Measurements from ENCODE around the gene CEP41.
"Not testable (repeated sequence)": the region's sequence is repeated elsewhere in the genome, so short reads cannot be mapped to it uniquely, and the experiment has no call there.

CEP41 gene

DNA sequence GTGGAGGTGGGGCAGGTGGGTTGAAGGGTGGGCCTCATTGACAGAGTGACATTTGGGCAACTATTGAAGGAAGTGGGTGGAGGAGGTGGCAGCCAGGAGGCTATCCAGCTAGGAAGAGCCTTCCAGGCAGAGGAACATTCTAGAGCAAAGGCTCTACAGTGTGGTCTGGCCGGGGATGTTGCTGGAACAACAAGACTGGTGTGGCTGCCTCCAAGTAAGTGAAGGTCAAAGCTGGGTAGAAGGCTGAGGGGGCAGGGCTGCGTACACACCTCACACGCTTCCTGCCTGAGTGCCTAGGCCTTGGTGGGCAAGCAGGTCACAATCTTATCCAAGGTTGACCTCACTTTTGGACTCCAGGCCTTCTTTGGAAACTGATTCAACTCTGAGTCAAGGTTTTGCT is 53.9 kb downstream of the CEP41 start:
- DNase-seq (ENCODE audit: low read depth): no peak

DNA sequence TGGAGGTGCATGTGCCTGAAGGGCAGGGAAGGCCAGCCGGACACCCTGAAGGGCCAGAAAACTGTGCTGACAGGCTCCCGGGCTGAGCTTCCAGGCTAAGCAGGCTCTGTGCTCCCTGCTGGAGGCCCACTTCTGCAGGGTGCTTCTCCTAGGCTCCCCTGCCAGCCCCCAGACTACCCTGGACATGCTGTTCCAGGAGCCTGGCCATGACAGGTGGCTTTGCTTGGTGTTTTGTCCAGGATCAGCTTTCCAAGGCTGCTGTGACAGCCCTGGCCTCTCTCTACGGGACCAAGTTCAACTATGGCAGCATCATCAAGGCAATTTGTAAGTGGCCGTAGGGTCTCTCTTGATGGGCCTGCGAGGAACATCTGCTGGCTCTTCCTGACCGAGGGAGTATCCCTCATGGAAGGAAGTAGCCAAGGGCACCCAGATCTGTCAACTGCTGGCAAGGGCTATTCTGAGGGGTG is 55.2 kb downstream of the CEP41 start:
- DNase-seq (ENCODE audit: low read depth): no peak

DNA sequence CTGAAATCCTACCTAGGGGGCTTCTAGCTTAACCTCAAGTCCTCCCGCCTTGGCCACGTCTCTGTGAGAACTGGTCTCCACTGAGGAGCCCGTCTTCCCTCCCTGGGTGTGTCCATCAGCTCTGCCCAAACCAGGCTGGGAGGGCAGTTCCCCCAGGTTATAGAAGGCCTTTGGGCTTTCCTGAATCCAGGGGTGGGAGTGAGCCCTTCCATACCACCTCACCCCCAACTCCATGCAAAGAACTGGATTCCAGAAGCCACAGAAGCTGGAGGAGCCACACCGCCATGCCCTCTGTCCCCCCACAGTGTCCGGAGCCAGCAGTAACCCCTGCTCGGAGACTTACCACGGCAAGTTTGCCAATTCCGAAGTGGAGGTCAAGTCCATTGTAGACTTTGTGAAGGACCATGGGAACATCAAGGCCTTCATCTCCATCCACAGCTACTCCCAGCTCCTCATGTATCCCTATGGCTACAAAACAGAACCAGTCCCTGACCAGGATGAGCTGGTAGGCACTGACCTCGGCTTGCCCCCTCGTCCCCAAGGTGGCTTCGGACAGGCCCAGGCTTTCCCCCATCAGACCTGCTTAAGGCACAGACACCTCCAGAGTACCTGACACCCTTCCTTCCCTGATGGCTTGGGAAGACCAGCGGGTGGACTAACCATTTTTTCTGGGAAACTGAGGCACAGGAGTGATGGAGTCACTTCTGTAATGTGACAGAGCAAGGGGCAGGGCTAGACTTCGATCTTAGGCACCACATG is 55.8 kb downstream of the CEP41 start:
- no peak for DNase-seq (ENCODE audit: low read depth)

DNA sequence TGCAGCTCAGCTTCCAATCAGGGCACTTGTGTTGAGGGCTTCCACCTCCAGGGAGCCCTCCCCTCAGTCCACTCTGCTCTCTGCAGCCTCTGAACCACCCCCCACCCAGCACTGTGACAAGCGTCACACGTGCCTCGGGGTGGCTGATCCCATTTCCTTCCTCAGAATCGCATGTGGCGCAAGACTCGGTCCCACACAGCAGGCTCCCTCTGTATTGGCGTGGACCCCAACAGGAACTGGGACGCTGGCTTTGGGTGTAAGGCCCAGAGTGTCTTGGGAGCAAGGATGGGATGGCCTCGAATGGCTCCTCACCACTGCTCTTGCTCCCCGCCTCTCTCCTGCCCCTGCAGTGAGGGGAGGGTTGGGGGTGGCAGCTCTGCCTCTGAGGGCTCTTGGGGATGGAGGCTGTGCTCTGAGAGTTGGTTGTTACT is 56.4 kb downstream of the CEP41 start:
- DNase-seq (ENCODE audit: low read depth): no peak

DNA sequence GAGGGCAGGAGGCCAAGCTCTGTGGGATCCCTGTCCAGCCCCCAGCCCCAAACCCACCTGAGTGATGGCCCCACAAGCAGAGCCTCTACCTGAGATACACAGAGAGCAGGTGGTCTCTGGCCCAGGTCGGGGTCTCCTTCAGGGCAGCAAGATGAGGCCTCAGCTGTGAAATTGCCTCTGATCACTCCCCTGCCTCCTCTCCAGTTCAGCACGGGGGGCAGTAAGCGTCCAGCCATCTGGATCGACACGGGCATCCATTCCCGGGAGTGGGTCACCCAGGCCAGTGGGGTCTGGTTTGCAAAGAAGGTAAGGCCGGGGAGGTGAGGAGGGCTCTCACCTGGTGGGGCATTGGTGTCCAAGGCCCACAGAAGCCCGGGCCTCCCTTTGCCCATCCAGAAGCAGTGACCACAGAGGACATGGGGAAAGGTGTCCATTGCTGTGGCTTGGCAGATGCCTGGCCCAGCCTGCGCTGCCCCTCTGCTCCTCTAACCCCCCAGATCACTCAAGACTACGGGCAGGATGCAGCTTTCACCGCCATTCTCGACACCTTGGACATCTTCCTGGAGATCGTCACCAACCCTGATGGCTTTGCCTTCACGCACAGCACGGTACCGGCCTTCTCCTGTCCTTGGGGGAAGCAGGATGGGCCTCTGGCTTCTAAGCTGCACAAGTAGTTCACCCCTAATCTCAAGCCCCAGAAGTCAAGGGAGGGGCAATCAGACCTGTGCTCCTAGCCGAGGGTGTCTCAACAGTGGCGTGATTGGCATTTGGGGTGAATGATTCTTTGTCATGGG is 57.4 kb downstream of the CEP41 start:
- no peak for DNase-seq (ENCODE audit: low read depth)

DNA sequence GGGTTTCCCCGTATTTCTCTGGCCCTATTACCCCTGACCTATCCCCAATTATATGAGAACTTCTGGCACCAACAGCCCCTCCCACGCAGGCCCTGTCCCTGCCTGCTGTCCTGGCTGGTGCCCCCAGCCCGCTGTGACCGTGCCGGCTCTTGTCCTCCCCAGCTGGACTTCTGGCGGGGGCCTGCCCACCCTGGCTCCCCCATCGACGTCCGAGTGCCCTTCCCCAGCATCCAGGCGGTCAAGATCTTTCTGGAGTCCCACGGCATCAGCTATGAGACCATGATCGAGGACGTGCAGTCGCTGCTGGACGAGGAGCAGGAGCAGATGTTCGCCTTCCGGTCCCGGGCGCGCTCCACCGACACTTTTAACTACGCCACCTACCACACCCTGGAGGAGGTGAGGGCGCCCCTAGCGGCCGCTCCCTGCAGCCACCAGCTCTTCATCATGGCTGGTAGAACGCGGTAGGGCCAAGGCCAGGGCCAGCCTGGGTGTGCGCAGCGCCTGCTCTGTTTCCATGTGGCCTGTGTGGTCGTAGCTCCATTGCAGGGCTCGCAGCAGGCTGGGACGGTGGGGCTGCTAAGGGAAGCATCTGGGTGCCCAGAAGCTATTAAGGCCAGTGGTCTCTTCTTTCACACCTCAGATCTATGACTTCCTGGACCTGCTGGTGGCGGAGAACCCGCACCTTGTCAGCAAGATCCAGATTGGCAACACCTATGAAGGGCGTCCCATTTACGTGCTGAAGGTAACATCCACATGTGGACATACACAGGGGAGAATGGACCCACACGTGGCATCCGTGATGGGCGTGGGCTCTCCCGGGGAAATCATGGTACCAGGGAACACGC is 59.1 kb downstream of the CEP41 start:
- no peak for DNase-seq (ENCODE audit: low read depth)

DNA sequence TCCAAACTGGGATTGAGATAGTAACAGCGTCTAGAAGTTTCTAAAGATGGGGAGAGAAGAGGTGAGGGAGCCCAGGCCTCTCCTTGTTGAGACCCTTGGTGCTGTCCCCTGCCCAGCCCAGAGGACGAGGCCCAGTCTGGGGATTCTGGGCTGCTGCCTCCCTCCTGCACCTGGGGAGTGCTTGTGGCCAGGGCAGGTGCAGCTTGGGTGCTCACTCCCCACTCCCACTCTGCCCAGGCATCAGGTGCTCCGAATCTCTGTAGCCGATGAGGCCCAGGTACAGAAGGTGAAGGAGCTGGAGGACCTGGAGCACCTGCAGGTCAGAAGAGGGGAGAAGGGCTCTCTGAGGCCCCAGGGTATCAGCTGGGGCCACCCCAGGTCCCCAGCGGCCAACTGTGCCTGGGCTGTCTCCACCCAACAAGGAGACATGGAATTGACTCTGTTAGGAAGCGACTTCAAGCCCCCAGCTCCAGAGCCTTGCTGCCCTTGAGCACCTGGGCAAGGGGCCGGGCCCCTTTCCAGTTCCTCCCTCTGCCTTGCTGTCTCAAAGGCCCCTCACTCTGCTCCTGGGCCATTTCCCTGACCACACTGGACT is 59.9 kb downstream of the CEP41 start:
- DNase-seq (ENCODE audit: low read depth): no peak

DNA sequence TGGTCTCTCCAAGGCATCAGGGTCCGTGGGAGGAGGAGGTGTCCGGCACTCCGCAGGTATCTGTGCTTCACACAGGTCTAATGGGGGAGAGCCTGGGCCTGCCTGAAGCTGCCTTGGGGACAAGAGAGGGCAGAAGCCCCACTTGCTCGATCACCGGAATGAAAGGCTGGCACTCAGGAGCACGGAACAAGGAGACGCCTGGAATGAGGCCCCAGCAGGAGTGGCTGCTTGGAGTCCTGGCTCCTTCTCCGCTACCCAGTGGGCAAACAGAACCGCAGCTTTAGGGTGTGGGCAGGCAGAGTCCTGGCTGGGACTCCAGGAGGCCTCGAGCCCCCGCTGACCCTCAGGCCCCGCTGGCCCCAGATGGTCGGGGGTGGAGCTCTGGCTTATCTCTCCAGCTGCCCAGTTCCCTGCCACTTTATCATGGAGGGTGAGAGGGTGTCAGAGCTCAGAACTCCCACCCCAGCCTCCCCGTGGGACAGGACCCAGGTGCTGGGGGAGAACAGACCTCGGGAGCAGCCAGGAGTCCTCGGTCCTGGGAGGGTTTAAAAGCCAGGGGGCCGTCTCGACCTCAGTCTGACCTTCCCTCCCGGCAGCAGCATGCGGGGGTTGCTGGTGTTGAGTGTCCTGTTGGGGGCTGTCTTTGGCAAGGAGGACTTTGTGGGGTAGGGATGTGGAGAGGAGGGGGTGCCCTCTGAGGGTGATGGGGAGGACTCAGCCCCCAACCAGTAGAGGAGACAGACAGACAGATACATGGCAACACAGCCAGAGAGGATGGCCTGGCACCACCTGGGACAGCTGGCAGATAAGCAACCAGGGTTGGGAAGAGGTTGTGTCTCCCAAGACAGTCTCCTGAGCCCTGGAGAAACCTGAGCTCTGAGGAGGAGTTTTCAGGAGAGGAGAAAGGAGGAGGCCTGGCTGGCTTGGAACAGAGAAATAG is 60.6 kb downstream of the CEP41 start, which contains the start of gene CPA1:
Gene CPA1, plus strand, starts transcription at position 574 of the 940 bp plus-strand sequence. Its CDS starts 27 bp downstream, at position 601.
- no peak for DNase-seq (ENCODE audit: low read depth)

DNA sequence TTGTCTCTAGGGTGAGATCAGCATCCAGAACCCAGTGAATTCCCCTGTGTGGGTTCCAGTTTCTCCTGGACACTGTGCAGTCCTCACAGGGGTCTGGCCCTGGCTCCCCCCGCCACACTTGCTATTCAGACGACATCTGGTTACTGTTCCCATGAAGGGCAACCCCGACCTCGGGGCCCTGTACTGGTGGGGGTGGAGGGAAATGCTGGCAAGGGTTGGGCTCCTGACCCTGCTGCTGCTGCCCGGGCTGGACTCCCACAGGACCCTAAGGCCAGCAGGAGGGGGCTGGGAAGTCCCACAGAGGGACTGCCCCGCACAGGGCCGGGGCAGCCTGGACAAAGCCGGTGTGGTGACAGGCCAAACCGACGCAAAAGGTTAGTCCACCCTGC is 61.3 kb downstream of the CEP41 start:
- DNase-seq (ENCODE audit: low read depth): no peak

DNA sequence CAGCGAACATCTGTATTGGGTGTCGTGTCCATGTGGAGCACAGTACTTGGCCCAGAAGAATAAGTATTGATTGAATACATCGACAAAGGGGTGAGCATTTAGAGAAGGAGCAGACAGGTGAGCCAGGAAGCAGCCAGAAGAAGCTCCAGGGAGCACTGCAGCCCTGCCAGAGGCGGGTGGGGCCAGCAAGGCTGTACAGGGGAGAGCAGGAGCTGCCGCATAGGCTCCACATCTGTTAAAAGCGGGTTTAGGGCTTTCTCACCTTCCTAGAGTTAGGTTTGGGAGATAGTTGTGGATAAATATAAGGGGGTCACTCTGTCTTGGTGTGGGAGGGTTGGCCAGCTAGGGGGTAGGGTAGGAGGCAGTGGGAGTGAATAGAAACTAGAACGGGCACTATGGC is 61.8 kb downstream of the CEP41 start:
- DNase-seq (ENCODE audit: low read depth): no peak

DNA sequence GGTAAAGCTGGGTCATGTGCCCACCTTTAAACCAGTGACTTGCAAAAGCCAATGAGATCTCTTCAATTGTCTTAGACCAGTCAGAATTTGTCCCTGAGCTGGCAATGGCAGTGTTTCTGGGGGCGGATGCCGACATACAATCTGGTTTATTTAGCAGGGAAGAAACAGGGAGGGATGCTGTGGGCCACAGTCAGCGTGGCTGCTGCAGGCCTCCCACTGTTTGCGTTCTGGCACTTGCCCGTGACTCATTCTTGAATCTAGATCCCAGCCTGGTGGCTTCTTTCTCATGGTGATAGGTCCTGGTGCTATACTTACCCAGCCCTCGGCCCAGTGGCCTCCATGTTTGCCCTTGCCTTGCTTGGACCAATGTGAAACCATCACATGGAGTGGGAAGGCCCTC is 63.6 kb downstream of the CEP41 start:
- no peak for DNase-seq (ENCODE audit: low read depth)

DNA sequence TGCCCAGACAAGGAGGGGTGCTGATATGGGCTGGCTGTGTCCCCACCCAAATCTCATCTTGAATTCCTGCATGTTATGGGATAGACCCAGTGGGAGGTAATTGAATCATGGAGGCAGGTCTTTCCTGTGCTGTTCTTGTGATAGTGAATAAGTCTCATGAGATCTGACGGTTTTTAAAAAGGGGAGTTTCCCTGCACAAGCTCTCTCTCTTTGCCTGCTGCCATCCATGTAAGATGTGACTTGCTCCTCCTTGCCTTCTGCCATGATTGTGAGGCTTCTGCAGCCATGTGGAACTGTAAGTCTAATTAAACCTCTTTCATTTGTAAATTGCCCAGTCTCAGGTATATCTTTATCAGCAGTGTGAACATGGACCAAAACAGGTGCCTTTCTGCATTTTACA is 64.4 kb downstream of the CEP41 start:
- not testable (repeated sequence) for DNase-seq (ENCODE audit: low read depth)

DNA sequence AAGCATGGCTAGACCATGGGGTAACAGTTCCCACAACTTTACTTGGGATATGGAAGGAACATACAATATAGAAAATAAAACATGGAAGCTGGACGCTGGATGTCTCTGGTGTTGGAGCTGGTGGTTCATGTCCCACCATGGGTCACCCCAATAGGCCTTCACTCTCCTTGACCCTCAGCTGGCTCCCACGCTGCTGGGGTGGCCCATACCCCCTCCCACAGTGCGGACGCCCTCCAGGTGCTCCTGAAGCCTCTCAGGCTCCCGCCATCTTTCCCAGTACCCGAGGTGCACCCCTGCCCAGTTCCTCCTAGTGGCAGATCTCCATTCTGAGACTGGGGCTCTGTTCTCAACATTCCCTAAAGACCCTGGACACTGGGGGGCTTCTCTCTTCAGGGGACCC is 66.3 kb downstream of the CEP41 start:
- DNase-seq (ENCODE audit: low read depth): no peak

DNA sequence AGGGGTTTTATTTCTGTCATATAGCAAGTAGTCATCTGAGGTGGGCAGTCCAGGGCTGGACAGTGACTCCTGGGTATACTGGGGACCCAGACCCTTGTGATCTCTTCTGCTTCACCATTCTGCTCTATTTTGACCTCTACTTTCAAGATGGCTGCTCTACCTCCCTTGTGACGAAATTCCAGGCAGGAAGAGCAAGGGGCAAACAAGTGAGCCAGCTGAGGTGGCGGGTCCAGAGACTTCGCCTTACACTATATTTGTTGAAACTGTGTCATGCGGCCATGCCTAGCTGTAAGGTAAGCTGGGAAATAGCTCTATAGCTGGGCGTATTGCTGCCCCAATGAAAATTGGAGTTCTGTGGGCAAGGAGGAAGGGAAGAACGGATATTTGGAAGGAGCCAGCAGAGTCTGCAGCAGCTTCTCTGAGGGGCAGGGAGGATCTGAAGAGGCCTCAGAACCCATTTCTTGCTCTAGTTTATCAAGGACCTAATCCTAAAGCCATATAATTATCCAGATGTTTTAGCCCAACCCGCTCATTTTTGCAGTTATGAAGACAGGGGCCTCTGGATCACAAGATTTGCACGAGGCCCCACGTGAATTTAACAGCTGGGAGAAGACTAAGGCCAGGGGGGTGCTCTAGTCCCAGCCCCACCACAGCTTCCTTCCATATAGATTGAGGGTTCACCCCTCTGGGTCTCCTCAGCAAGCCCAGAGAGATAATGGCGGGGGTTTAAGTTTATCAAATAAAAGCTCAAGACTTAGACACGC is 68.2 kb downstream of the CEP41 start:
- no peak for DNase-seq (ENCODE audit: low read depth)

DNA sequence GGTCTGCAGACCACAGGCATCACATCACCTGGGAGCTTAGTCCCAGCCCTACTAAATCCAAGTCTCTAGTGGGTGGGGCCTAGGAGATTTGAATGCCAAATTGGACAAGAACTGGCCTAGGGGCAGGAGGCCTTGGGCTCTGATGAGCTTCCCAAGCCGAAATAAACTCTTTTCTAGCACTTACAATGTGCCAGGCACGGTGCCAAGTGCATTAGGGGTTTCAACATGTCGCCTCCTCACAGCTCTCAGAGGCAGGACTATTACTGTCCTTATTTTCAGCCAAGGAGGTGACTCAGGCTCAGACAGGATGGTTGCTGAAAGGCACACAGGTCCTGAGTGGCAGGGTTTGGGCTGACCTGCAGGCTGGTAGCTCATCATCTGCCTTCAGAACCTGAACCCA is 69.8 kb downstream of the CEP41 start:
- DNase-seq (ENCODE audit: low read depth): no peak

DNA sequence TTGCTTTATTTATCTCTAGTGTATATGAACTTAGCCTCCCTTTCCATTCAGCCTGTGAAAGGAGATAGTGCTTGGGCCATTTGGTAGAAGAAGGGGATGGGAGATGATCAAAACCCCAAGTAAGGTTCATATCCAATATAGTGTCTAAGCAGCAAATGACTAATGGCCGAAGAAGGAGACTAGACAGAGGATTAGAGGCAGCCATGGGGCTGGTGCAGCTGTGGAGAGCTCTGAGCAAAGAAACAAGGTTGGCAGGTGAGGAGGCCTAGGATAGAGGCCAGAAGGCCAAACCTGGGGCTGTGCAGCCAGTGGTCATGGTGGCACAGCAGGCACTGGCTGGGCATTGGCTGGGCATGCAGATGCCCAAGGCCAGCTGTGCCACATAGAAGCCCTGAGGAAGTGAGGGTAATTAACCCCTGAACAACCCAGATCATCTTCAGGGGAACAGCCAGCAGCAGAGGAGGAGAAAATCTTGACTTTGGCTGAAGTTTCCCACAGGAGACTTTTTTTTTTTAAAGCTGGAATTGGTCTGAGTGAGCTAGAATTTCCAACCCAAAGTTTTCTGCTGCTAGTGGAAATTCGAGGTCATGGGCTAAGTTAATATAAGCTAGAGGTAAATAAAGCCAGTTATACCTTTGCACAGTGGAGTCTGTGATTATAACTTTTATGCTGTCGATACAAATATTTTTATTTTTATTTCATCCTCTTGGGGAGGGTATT is 70.8 kb downstream of the CEP41 start:
- no peak for DNase-seq (ENCODE audit: low read depth)

DNA sequence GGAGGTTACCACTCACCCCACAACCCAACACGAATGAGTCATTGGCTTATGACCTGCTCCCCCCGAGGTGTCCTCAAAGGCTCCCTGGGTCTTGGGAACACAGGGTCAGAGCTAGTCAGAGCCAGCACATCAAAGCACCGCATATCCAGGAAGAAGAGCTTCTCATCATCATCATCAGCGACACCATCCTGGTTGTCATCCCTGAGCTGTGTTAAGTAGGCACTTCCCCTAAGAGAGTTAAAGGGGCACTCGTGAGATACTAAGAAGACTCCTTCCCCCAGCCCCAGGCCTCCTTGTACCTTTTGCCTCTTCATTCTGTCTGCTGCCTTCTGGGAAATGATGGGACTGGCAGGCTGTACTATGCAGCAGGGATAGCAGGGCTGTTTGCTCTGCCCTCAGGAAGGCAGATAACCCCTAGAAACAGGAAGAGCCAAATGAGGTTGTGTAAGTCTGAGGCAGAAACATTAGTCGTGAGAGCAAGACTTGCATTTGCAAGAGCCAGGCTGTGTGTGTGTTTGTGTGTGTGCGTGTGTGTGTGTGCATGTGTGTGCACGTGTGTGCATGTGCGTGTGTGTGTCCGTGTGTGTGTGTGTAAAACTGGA is 71.6 kb downstream of the CEP41 start:
- no peak for DNase-seq (ENCODE audit: low read depth)

DNA sequence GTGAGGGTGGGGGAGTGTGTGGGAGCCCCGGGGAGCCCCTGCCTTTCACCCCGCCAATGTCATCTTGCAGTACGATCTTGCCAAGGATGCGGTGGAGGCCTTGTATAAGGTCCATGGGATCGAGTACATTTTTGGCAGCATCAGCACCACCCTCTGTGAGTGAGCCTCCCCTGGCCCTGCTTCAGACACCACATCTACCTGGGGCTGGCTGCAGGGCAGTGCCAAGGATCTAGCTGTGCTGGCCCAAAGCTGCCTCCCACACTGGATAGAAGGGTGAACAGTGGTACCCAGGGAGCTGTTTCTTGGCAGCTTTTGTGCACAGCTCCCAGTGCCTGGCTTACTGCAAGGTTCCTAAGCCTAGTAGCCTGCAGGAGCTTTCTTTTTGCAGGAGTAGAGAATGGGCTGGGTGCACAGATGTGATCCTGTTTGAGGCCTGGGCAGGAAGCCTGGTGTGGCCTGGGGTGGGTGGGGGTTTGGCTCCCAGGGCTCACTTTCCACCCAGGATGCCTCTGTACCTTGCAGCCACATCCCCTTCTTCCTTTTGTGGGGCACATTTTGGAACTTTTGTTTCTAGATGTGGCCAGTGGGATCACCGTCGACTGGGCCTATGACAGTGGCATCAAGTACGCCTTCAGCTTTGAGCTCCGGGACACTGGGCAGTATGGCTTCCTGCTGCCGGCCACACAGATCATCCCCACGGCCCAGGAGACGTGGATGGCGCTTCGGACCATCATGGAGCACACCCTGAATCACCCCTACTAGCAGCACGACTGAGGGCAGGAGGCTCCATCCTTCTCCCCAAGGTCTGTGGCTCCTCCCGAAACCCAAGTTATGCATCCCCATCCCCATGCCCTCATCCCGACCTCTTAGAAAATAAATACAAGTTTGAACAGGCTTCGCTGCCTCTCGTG is 72.7 kb downstream of the CEP41 start:
- no peak for DNase-seq (ENCODE audit: low read depth)
